Stimulated activated CD4-positive, alpha-beta T cell treated with anti-CD3 and anti-CD28 coated beads, TNF-alpha, amount 100 ng/mL, for 48 hours (primary cell): Measurements from ENCODE around the gene EPO.
"Not testable (repeated sequence)": the region's sequence is repeated elsewhere in the genome, so short reads cannot be mapped to it uniquely, and the experiment has no call there.

Source experiments
- DNase-seq, 3 donors: peaks; one replicate each; pipeline ENCODE4 v3.0.0-alpha.2; 2020; ENCODE audit warnings: low read depth in 3 of 3

The EPO gene

GRCh38 chr7:100682991-100683658 lies 37.1 kb upstream of the EPO start:
- DNase-seq: no peak

DNA sequence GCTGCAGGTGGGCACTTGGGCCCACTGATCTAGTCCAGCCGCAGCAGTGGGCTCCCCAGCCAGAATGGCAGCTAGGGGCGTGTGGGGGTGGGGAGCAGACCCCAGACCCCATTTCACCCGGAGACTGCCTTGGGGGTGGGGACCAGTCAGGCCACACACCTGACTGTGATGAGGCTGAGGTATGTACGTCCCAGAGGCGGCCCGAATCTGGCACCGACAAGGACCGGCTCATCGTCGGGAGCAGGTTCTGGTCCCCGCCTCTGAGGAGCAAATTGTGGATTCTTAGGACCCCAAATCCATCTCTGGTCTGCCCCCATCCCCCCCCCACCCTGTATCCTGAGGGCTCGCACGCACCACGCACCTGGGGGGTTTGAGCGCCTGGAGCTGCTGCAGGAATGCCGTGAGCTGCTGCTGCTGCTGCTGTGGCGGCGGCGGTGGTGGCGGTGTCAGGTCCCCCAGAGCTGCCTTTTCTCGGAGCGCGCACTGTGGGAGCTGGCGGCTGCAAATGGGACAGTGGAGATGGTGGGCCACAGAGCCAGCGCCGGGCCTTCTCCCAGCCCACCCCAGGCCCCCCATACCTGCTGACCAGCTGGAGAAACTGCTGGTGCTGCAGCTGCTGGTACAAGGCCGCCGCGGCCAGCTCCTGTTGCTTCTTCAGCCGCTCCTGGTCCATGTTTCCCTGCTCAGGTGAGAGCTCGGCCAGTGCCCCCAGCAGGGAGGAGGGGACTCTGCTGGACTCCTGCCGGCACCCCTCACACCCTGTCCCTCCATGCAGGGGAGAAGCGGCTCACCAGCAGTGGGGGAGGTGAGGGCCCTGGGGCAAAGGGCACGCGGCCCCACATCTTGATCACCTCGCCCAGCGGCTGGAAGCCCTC lies 36.4 kb upstream of the EPO start:
- DNase-seq: no peak

- DNase-seq: no peak
Observed at GRCh38 chr7:100684534-100685042, 35.7 kb upstream of the EPO start.

DNA sequence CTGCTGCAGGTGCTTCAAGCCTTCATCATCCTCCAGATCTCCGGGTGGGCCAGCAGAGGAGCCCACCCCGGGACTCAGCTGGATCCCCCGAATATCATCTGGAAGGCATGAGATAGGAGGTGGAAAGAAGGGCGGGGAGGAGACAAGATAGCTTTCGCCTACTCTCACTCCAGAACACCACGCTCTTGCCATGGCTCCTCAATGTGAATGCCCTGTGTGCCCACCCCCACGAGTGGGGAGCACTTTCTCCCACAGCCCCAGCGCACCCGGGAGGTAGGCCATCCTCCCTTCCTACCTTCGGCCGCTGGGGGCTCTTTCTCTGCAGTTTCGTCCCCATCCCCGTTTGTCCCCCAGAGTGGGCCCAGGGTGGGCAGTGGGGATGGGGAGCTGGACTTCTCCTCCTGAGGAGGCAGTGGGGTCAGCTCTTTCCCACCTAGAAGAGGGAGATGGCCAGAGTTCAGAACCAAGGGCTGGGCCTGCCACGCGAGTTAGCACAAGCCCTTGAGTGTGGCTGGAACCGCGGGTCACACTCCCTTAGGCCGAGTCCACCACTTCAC lies 35.1 kb upstream of the EPO start:
- no peak for DNase-seq

GRCh38 chr7:100685631-100686145 lies 34.6 kb upstream of the EPO start:
- DNase-seq: no peak

- DNase-seq: no peak
Observed at GRCh38 chr7:100686201-100686821, 34.0 kb upstream of the EPO start.

GRCh38 chr7:100686822-100687211 lies 33.5 kb upstream of the EPO start:
- no peak for DNase-seq

DNA sequence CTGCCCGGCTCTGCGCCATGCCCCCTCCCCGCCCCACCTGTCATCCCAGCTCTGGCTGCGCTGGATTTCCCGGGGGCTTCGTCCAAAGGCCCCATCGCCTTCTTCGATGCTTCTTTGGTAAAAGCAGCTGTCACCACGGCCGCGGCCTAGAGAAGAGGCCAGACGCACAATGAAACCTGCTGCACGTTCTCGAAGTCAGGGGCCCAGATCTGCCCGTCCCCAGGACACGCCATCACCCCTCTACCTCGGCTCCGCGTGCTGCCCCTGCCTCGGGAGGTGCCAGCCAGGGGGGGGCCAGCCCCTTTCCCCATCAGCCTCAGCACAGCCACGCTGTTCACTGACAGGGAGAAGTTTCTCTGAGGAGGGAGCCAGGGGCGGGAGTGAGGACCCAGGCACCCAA lies 33.0 kb upstream of the EPO start:
- DNase-seq: no peak

- no peak for DNase-seq
Observed at GRCh38 chr7:100687751-100688300, 32.4 kb upstream of the EPO start.

- no peak for DNase-seq
Observed at GRCh38 chr7:100688326-100688860, 31.9 kb upstream of the EPO start.

- no peak for DNase-seq
Observed at GRCh38 chr7:100689230-100690135, 30.8 kb upstream of the EPO start.

GRCh38 chr7:100691676-100692577 lies 28.3 kb upstream of the EPO start:
- DNase-seq: peak; percentile 65 to 82 (median 72)

DNA sequence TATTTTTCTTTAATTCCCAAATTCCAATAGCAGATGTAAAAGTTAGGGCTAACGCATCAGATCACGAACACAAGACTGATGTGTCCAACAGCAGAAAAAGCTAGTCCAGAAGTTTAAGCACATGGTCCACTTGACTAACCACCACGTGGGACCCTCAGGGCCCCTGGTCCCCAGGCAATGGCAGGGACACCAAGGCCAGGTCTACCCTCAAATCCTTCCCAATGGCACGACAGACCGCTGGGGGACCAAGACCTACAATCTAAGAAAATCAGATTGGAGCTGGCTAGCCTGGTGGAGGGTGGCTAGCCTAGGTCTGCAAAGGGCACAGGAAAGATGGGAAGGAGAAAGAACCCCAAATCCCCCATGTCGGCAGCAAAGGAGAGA lies 27.7 kb upstream of the EPO start:
- DNase-seq: no peak

- no peak for DNase-seq
Observed at GRCh38 chr7:100693312-100694097, 26.8 kb upstream of the EPO start.

DNA sequence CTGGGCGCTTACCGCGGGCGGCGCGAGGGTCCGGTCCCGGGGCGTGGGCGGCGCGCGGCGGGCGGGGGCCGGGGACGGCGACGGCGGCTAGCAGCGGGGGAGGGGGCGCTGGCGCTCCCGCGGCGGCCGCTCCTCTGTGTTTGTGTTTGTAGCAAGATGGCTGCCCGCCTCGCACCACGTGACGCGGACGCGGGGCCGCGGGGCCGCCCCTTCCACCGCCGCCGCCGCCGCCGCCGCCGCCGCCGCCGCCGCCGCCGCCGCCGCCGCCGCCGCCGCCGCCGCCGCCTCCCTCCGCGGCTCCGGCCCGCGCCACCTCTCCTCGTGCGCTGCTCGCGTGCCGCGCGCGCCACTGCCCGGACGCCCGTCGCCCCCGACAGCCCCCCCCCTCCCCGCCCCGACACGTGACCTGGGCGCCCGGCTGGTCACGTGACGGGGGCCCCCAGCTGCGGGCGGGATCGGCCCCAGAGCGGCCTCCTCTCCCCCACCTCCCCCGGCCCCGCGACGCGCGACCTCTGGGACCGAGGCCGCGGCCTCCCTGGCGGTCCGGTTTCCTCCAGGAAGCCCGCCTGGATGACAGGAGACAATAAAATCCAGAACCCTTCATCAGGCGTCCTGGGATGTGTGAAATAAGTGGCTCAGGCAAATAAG lies 26.0 kb upstream of the EPO start, which contains the start of gene GIGYF1:
TSS of gene GIGYF1 (minus strand) at position 153 of the 648 bp plus-strand sequence. CDS start 6,012 bp downstream, outside the sequence.
- DNase-seq: peak in 2 of 3 donors; percentile 54 to 58

- DNase-seq: no peak
Observed at GRCh38 chr7:100696123-100696521, 24.1 kb upstream of the EPO start.

GRCh38 chr7:100699018-100699417 lies 21.2 kb upstream of the EPO start:
- no peak for DNase-seq

DNA sequence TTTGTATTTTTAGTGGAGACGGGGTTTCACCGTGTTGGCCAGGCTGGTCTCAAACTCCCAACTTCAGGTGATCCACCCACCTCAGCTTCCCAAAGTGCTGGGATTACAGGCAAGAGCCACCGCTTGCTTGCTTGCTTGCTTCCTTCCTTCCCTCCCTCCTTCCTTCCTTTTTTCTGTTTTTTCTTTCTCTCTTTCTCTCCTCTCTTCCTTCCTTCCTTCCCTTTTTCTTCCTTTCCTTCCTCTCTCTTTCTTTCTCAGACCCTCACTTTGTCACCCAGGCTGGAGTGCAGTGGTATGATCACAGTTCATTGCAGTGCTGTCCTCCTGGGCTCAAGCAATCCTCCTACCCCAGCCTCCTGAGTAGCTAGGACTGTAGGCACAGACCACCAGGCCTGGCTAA lies 19.2 kb upstream of the EPO start:
- DNase-seq: not testable (repeated sequence)
